DOHH2 (cell line): Measurements from ENCODE around the gene KNDC1.
"Not testable (repeated sequence)": the region's sequence is repeated elsewhere in the genome, so short reads cannot be mapped to it uniquely, and the experiment has no call there.

Experiments
- H3F3A ChIP-seq: fragments of 200-600 bp; sonication (generic), shearing (Covaris generic); 2 replicates; pipeline ENCODE4 v1.6.0; 2016; ENCODE audit warnings: antibody characterized with exemption, mild to moderate bottlenecking; ENCODE audit not compliant: control insufficient read depth, insufficient read depth
- H3K27ac ChIP-seq: fragments of 200-600 bp; sonication (generic); 2 replicates; pipeline ENCODE4 v1.5.1; 2014; ENCODE audit warnings: low read depth, mild to moderate bottlenecking, low read length, moderate library complexity
- H3K27me3 ChIP-seq: fragments of 200-600 bp; sonication (generic); 2 replicates; pipeline ENCODE4 v1.6.1; 2014; ENCODE audit warnings: mild to moderate bottlenecking, low read length, mixed read lengths; ENCODE audit not compliant: control insufficient read depth
- H3K36me3 ChIP-seq: fragments of 200-600 bp; sonication (generic); 2 replicates; pipeline ENCODE4 v1.6.1; 2014; ENCODE audit warnings: mild to moderate bottlenecking, low read length, moderate library complexity, mixed read lengths; ENCODE audit not compliant: control insufficient read depth
- H3K4me1 ChIP-seq: fragments of 200-600 bp; sonication (generic); 2 replicates; pipeline ENCODE4 v1.6.1; 2014; ENCODE audit warnings: mild to moderate bottlenecking, low read length, mixed read lengths; ENCODE audit not compliant: control insufficient read depth
- H3K4me2 ChIP-seq: fragments of 200-600 bp; sonication (generic); 2 replicates; pipeline ENCODE4 v1.6.0; 2014; ENCODE audit warnings: mild to moderate bottlenecking, low read length, moderate library complexity
- H3K4me3 ChIP-seq: fragments of 200-600 bp; sonication (generic); 2 replicates; pipeline ENCODE4 v1.5.1; 2014; ENCODE audit warnings: mild to moderate bottlenecking, low read length, mixed read lengths
- H3K79me2 ChIP-seq: fragments of 200-600 bp; sonication (generic); 2 replicates; pipeline ENCODE4 v1.6.1; 2014; ENCODE audit warnings: mild to moderate bottlenecking, low read length, mixed read lengths; ENCODE audit not compliant: control insufficient read depth
- H3K9me2 ChIP-seq: fragments of 200-600 bp; sonication (generic); replicated peaks from 2 replicates; pipeline ENCODE4 v1.6.1; 2014; ENCODE audit warnings: mild to moderate bottlenecking, low read length, mixed read lengths; ENCODE audit not compliant: control insufficient read depth
- H3K9me3 ChIP-seq: fragments of 200-600 bp; sonication (generic); 2 replicates; pipeline ENCODE4 v1.6.1; 2014; ENCODE audit warnings: antibody characterized with exemption, low read length, mixed read lengths; ENCODE audit not compliant: control insufficient read depth, insufficient read depth
- H4K20me1 ChIP-seq: fragments of 200-600 bp; sonication (generic); 2 replicates; pipeline ENCODE4 v1.6.0; 2014; ENCODE audit warnings: low read depth, mild to moderate bottlenecking, antibody characterized with exemption, low read length, moderate library complexity; ENCODE audit not compliant: control insufficient read depth, insufficient read depth
- CTCF ChIP-seq: fragments of 200-600 bp; sonication (generic); IDR thresholded peaks from one replicate; pipeline ENCODE4 v1.5.1; 2014; ENCODE audit warnings: antibody characterized with exemption, mild to moderate bottlenecking, low read depth, low read length; ENCODE audit not compliant: poor library complexity, severe bottlenecking
- EZH2phosphoT487 ChIP-seq: fragments of 200-600 bp; sonication (generic); IDR thresholded peaks from 2 replicates; pipeline ENCODE4 v1.6.1; 2017; ENCODE audit warnings: borderline replicate concordance, mild to moderate bottlenecking, antibody characterized with exemption, low read length, moderate library complexity, mixed read lengths

The KNDC1 gene

GRCh38 chr10:133230387-133231195 is 70.6 kb downstream of the KNDC1 start:
- H3K4me3 ChIP-seq, result no peak overlapping the region
- H3K4me2 ChIP-seq, result no peak overlapping the region
- no peaks in the 10 kb centered on the region for H3K79me2 ChIP-seq
- H3K4me1 ChIP-seq, result no peaks in the 10 kb centered on the region
- H3F3A ChIP-seq, result no peaks in the 10 kb centered on the region
- H3K27ac ChIP-seq, result no peak overlapping the region
- no peaks in the 10 kb centered on the region for H4K20me1 ChIP-seq
- no peak for TF ChIP-seq EZH2phosphoT487
- TF ChIP-seq CTCF, result no peak
- H3K9me2 ChIP-seq, result no peaks in the 10 kb centered on the region
- H3K9me3 ChIP-seq, result no peaks in the 10 kb centered on the region
- no peaks in the 10 kb centered on the region for H3K36me3 ChIP-seq
- H3K27me3 ChIP-seq, result no peaks in the 10 kb centered on the region

GRCh38 chr10:133231244-133231945 is 71.4 kb downstream of the KNDC1 start:
- H3K4me2 ChIP-seq, result no peak overlapping the region
- no peak overlapping the region for H3K27ac ChIP-seq
- no peaks in the 10 kb centered on the region for H3K4me1 ChIP-seq
- no peak for TF ChIP-seq CTCF
- H3K4me3 ChIP-seq, result no peak overlapping the region
- no peaks in the 10 kb centered on the region for H3K36me3 ChIP-seq
- H3K9me3 ChIP-seq, result no peaks in the 10 kb centered on the region
- H4K20me1 ChIP-seq, result no peaks in the 10 kb centered on the region
- H3F3A ChIP-seq, result no peaks in the 10 kb centered on the region
- no peaks in the 10 kb centered on the region for H3K9me2 ChIP-seq
- H3K27me3 ChIP-seq, result no peaks in the 10 kb centered on the region
- no peaks in the 10 kb centered on the region for H3K79me2 ChIP-seq

GRCh38 chr10:133231946-133232574 is 72.0 kb downstream of the KNDC1 start:
- Histone ChIP-seq H3K4me3 (no peak overlapping the region), H3K9me3 (no peaks in the 10 kb centered on the region), H3K4me2 (no peak overlapping the region), H3F3A (no peaks in the 10 kb centered on the region), H3K4me1 (no peaks in the 10 kb centered on the region), H3K27me3 (no peaks in the 10 kb centered on the region), H3K36me3 (no peaks in the 10 kb centered on the region), H3K79me2 (no peaks in the 10 kb centered on the region), H3K9me2 (no peaks in the 10 kb centered on the region), H4K20me1 (no peaks in the 10 kb centered on the region), H3K27ac (no peak overlapping the region)
- TF ChIP-seq EZH2phosphoT487, result no peak
- no peak for TF ChIP-seq CTCF

GRCh38 chr10:133234796-133235195 is 74.8 kb downstream of the KNDC1 start:
- H3K36me3 ChIP-seq, H3K79me2 ChIP-seq, H3K4me3 ChIP-seq, H3K9me2 ChIP-seq, H3K27me3 ChIP-seq, H3K4me1 ChIP-seq, H3F3A ChIP-seq, H3K27ac ChIP-seq, H3K4me2 ChIP-seq, H4K20me1 ChIP-seq, H3K9me3 ChIP-seq: not testable (repeated sequence)
